ENCODE results near the gene CADPS.

- TF ChIP-seq CTCF (conservative IDR thresholded peaks at IDR 0.05; ENCODE audit: low read depth, low read length) (no peak), POLR2A (IDR thresholded peaks at IDR 0.05; ENCODE audit: low read depth, low read length) (no peak), MAZ (IDR thresholded peaks at IDR 0.05; ENCODE audit: borderline replicate concordance, low read depth, low read length) (no peak), BHLHE40 (IDR thresholded peaks at IDR 0.05; ENCODE audit: low read depth, low read length) (no peak)
- TF ChIP-seq, protein P1, sequence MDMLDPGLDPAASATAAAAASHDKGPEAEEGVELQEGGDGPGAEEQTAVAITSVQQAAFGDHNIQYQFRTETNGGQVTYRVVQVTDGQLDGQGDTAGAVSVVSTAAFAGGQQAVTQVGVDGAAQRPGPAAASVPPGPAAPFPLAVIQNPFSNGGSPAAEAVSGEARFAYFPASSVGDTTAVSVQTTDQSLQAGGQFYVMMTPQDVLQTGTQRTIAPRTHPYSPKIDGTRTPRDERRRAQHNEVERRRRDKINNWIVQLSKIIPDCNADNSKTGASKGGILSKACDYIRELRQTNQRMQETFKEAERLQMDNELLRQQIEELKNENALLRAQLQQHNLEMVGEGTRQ (IDR thresholded peaks at IDR 0.05; ENCODE audit: low read depth, low read length), result no peak
Observed at GRCh38 chr3:62777130-62777529, 98.1 kb downstream of the CADPS start.
